ENCODE results near the gene FAM187B. TPM values are rescaled to one million over a fixed set of nuclear protein-coding genes. Genes with fewer than 3 reads are reported as not detected.

The FAM187B gene
- polyA plus RNA-seq, 1 of the 3 experiments (the other 2 are of a cell fraction), result not detected

DNA sequence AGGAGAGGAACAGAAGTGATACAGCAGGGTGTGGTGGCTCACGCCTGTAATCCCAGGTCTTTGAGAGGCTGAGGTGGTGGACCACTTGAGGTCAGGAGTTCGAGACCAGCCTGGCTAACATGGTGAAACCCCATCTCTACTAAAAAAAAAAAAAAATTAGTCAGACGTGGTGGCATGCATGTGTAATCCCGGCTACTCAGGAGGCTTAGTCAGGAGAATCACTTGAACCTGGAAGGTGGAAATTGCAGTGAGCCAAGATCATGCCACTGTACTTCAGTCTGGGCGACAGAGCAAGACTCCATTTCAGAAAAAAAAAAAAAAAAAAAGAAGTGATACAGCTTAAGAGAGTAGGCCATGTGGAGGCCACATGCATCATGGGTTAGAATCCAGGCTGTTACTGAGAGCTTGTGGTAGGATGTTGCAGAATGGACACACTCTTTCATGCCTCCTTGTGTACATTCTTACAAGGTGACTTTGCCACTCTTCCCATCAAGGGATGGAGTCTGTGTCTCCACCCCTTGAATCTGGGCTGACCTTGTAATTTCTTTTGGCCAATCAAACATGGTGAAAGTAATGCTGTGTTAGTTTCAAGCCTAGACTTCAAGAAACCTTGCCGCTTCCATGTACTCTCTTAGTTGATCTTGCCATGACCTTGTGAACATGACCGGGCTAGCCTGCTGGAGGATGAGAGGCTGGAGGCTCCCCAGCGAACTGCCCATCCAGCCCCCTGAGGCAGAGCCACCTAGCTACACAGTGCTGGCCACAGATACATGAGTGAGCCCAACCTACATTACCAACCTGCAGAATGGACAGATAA, 12.3 kb downstream of the FAM187B start:
- Histone ChIP-seq H3K4me2 (no peak overlapping the region), H3K36me3 (replicated peaks in 1 of 2; ENCODE audit: control insufficient read depth in 1 of 2, insufficient read depth in 2 of 2, low read length in 1 of 2) (no peaks in the 10 kb centered on the region), H3K4me3 (ENCODE audit: low read depth in 2 of 2, low read length in 1 of 2) (no peak overlapping the region), H3K79me2 (ENCODE audit: insufficient read depth) (no peaks in the 10 kb centered on the region), H2AFZ (ENCODE audit: low read depth) (no peak overlapping the region), H3K9ac (no peak overlapping the region), H3K27me3 (ENCODE audit: insufficient read depth) (no peaks in the 10 kb centered on the region), H4K20me1 (ENCODE audit: insufficient read depth) (no peaks in the 10 kb centered on the region), H3K9me3 (no peaks in the 10 kb centered on the region), H3K9me2 (no peaks in the 10 kb centered on the region), H3K4me1 (ENCODE audit: control insufficient read depth in 1 of 2, insufficient read depth in 2 of 2, low read depth in 1 of 2, low read length in 1 of 2) (peaks cover 8 to 9% of the 10 kb centered on the region in 2 experiments; a peak in 2 of 4 replicates), H3F3A (replicated peaks; ENCODE audit: insufficient read depth) (no peaks in the 10 kb centered on the region), H3K27ac (ENCODE audit: low read depth in 2 of 2, low read length in 1 of 2) (no peak overlapping the region)
- no peak for TF ChIP-seq FOSL2 (IDR thresholded peaks at IDR 0.05; ENCODE audit: borderline replicate concordance, low read depth)
- POLR2A ChIA-PET, result no interaction called here
- no peak for DNase-seq
- CTCF ChIA-PET, result no interaction called here
- WGBS (ENCODE audit: low lambda C conversion rate), result 28% methylated on average over 7 of the region's 8 CpGs

- Histone ChIP-seq H3K36me3 (replicated peaks in 1 of 2; ENCODE audit: control insufficient read depth in 1 of 2, insufficient read depth in 2 of 2, low read length in 1 of 2) (no peaks in the 10 kb centered on the region), H4K20me1 (ENCODE audit: insufficient read depth) (no peaks in the 10 kb centered on the region), H2AFZ (ENCODE audit: low read depth) (no peak overlapping the region), H3K9me3 (no peaks in the 10 kb centered on the region), H3K4me1 (ENCODE audit: control insufficient read depth in 1 of 2, insufficient read depth in 2 of 2, low read depth in 1 of 2, low read length in 1 of 2) (peaks cover 8 to 9% of the 10 kb centered on the region in 2 experiments; a peak in 2 of 4 replicates), H3K9ac (no peak overlapping the region), H3K27me3 (ENCODE audit: insufficient read depth) (peaks cover 2% of the 10 kb centered on the region; the same call in 1 of the 2 replicates), H3K4me2 (no peak overlapping the region), H3K79me2 (ENCODE audit: insufficient read depth) (no peaks in the 10 kb centered on the region), H3F3A (replicated peaks; ENCODE audit: insufficient read depth) (no peaks in the 10 kb centered on the region), H3K9me2 (no peaks in the 10 kb centered on the region), H3K4me3 (ENCODE audit: low read depth in 2 of 2, low read length in 1 of 2) (no peak overlapping the region), H3K27ac (ENCODE audit: low read depth in 2 of 2, low read length in 1 of 2) (no peak overlapping the region)
- DNase-seq, result no peak
- POLR2A ChIA-PET, result no interaction called here
- CTCF ChIA-PET, result no interaction called here
- WGBS (ENCODE audit: low lambda C conversion rate), result 42% methylated on average over 7 of the region's 7 CpGs
- TF ChIP-seq FOXM1 (IDR thresholded peaks at IDR 0.05; ENCODE audit: low read depth) (no peak), NRF1 (IDR thresholded peaks at IDR 0.05; ENCODE audit: low read depth, low read length) (no peak), JUND (IDR thresholded peaks at IDR 0.05) (no peak)
Observed at GRCh38 chr19:35214766-35215422, 13.6 kb downstream of the FAM187B start.

DNA sequence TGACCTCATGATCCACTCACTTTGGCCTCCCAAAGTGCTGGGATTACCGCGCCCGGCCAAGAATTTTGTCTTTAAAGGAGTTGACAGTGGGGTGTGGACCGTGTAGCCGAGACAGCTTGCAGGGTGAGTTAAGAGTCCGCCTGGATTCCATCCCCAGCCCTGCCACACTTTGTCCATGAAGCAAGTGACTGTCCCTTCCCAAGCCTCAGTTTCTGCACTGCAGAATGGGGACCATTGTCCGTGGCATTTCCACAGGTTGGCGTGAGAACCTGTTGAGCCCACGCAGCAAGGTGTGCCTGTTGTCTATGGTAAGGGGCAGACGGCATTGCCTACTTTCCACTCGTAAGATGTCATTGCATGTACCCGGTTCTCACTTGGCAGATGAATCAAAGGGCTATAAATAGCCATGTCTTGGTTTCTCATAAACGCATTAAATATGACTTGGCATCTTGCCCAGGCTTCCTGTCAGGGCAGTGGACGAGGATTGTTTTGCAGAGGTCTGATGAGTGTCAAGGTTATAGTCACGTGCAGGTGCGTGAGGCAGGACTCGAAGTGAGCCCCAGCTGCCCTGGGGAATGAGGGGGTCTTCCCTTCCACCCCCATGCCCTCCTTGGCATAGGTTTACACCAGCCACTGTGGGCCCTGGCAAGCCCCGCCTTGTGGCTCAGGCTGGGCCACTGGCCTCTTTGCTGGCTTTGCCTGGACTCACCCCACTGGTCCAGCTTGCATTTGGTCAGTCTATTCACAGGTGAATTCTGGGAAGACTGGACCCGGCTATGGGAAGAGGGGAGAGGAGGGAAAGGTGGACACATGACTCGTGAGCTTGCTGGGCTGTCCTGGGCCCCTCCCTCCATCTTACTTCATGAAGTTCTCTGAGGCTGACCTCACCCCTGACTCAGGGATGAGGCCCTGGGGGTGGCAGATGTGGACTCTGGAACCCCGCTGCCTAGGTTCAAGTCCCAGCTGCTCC, 14.6 kb downstream of the FAM187B start:
- H3K4me2 ChIP-seq, result peak overlapping the region; percentile 62
- no peak overlapping the region for H3K9ac ChIP-seq
- no peak overlapping the region for H2AFZ ChIP-seq (ENCODE audit: low read depth)
- DNase-seq, result peak; percentile 72
- H4K20me1 ChIP-seq (ENCODE audit: insufficient read depth), result no peaks in the 10 kb centered on the region
- no peak overlapping the region for H3K4me3 ChIP-seq (ENCODE audit: low read depth in 2 of 2, low read length in 1 of 2)
- no peaks in the 10 kb centered on the region for H3F3A ChIP-seq (replicated peaks; ENCODE audit: insufficient read depth)
- H3K27me3 ChIP-seq (ENCODE audit: insufficient read depth), result peaks cover 7% of the 10 kb centered on the region; the same call in 1 of the 2 replicates
- H3K27ac ChIP-seq (ENCODE audit: low read depth in 2 of 2, low read length in 1 of 2), result no peak overlapping the region
- no peaks in the 10 kb centered on the region for H3K36me3 ChIP-seq (replicated peaks in 1 of 2; ENCODE audit: control insufficient read depth in 1 of 2, insufficient read depth in 2 of 2, low read length in 1 of 2)
- peaks cover 8 to 9% of the 10 kb centered on the region in 2 experiments; a peak in 2 of 4 replicates for H3K4me1 ChIP-seq (ENCODE audit: control insufficient read depth in 1 of 2, insufficient read depth in 2 of 2, low read depth in 1 of 2, low read length in 1 of 2)
- no peaks in the 10 kb centered on the region for H3K79me2 ChIP-seq (ENCODE audit: insufficient read depth)
- WGBS (ENCODE audit: low lambda C conversion rate), result 6% methylated on average over 20 of the region's 21 CpGs
- CTCF ChIA-PET, result no interaction called here
- H3K9me2 ChIP-seq, result no peaks in the 10 kb centered on the region
- POLR2A ChIA-PET, result no interaction called here
- no peaks in the 10 kb centered on the region for H3K9me3 ChIP-seq
- TF ChIP-seq RXRA (IDR thresholded peaks at IDR 0.05; ENCODE audit: borderline replicate concordance, low read depth), result no peak
- TF ChIP-seq, protein P1, sequence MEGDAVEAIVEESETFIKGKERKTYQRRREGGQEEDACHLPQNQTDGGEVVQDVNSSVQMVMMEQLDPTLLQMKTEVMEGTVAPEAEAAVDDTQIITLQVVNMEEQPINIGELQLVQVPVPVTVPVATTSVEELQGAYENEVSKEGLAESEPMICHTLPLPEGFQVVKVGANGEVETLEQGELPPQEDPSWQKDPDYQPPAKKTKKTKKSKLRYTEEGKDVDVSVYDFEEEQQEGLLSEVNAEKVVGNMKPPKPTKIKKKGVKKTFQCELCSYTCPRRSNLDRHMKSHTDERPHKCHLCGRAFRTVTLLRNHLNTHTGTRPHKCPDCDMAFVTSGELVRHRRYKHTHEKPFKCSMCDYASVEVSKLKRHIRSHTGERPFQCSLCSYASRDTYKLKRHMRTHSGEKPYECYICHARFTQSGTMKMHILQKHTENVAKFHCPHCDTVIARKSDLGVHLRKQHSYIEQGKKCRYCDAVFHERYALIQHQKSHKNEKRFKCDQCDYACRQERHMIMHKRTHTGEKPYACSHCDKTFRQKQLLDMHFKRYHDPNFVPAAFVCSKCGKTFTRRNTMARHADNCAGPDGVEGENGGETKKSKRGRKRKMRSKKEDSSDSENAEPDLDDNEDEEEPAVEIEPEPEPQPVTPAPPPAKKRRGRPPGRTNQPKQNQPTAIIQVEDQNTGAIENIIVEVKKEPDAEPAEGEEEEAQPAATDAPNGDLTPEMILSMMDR (IDR thresholded peaks at IDR 0.05), result no peak
- no peak for TF ChIP-seq YY1 (IDR thresholded peaks at IDR 0.05; ENCODE audit: low read depth)
- TF ChIP-seq ELF1 (IDR thresholded peaks at IDR 0.05), result no peak
- TF ChIP-seq MAX (IDR thresholded peaks at IDR 0.05; ENCODE audit: low read depth), result peak; percentile 80
- peak; percentile 45; the same call in 1 of the 2 replicates for TF ChIP-seq RCOR1 (IDR thresholded peaks at IDR 0.05; ENCODE audit: low read length)
- TF ChIP-seq EP300 (IDR thresholded peaks at IDR 0.05; ENCODE audit: borderline replicate concordance in 1 of 2, low read depth in 1 of 2, low read length in 1 of 2), result peak in 1 of 2 experiments; percentile 13; a peak in 1 of 4 replicates
- TF ChIP-seq FOXM1 (IDR thresholded peaks at IDR 0.05; ENCODE audit: low read depth), result no peak
- no peak for TF ChIP-seq EZH2phosphoT487 (IDR thresholded peaks at IDR 0.05; ENCODE audit: borderline replicate concordance, low read depth)
- no peak for TF ChIP-seq SMC3 (IDR thresholded peaks at IDR 0.05; ENCODE audit: low read depth, low read length)
- no peak for TF ChIP-seq POLR2AphosphoS5 (IDR thresholded peaks at IDR 0.05; ENCODE audit: low read depth, low read length)
- TF ChIP-seq TCF12 (IDR thresholded peaks at IDR 0.05), result peak; percentile 68
- TF ChIP-seq TAF1 (IDR thresholded peaks at IDR 0.05; ENCODE audit: borderline replicate concordance, low read depth, low read length), result no peak
- TF ChIP-seq TEAD4 (IDR thresholded peaks at IDR 0.05; ENCODE audit: borderline replicate concordance, insufficient read depth), result no peak
